Measurements from ENCODE around the gene RIN3. TPM values are rescaled to one million over a fixed set of nuclear protein-coding genes. Genes with fewer than 3 reads are reported as not detected.

RIN3 gene
- total and polyA plus RNA-seq, 4 donors, result 5.0 to 15.6 (median 9.0) TPM

GRCh38 chr14:92653162-92653651 lies 139.6 kb downstream of the RIN3 start (continued):
- TF ChIP-seq CTCF (IDR thresholded peaks at IDR 0.05; ENCODE audit: low read depth, low read length, missing input control), result no peak
- no peak for TF ChIP-seq JUND (IDR thresholded peaks at IDR 0.05)
- no peak for TF ChIP-seq GABPA (IDR thresholded peaks at IDR 0.05 in 1 of 2, conservative IDR thresholded peaks at IDR 0.05 in 1 of 2)
- no peak for TF ChIP-seq TAF1 (conservative IDR thresholded peaks at IDR 0.05)

GRCh38 chr14:92654239-92654901 lies 140.8 kb downstream of the RIN3 start:
- H3K27ac ChIP-seq (ENCODE audit: low read depth in 1 of 2, low read length in 2 of 2), result no peak overlapping the region
- H3K36me3 ChIP-seq (ENCODE audit: control insufficient read depth in 4 of 4, insufficient read depth in 3 of 4, low read depth in 1 of 4, low read length in 3 of 4), result peaks cover 0 to 44% (median 4%) of the 10 kb centered on the region in 4 donors
- H3K27me3 ChIP-seq (ENCODE audit: control insufficient read depth in 4 of 4, insufficient read depth in 4 of 4, low read length in 3 of 4), result no peaks in the 10 kb centered on the region
- no peak for DNase-seq (ENCODE audit: low spot score)
- H3K9ac ChIP-seq (ENCODE audit: low read depth in 1 of 2, low read length in 2 of 2), result no peak overlapping the region
- H3K9me3 ChIP-seq (ENCODE audit: control insufficient read depth in 4 of 4, low read length in 3 of 4), result no peaks in the 10 kb centered on the region
- no peak overlapping the region for H3K4me3 ChIP-seq (ENCODE audit: low read depth in 1 of 3, low read length in 3 of 3)
- peaks cover 0 to under 1% (median 0%) of the 10 kb centered on the region in 4 donors for H3K4me1 ChIP-seq (ENCODE audit: control insufficient read depth in 4 of 4, insufficient read depth in 4 of 4, low read length in 3 of 4)
- WGBS, result 90% methylated on average over 18 of the region's 18 CpGs
- no peak for TF ChIP-seq FOXA1 (IDR thresholded peaks at IDR 0.05)

- peaks cover 2 to 51% (median 2%) of the 10 kb centered on the region in 4 donors for H3K36me3 ChIP-seq (ENCODE audit: control insufficient read depth in 4 of 4, insufficient read depth in 3 of 4, low read depth in 1 of 4, low read length in 3 of 4)
- no peak overlapping the region for H3K4me3 ChIP-seq (ENCODE audit: low read depth in 1 of 3, low read length in 3 of 3)
- H3K27ac ChIP-seq (ENCODE audit: low read depth in 1 of 2, low read length in 2 of 2), result peak overlapping the region in 1 of 2 donors; percentile 5
- 80% methylated on average over 13 of the region's 13 CpGs for WGBS
- no peak for DNase-seq (ENCODE audit: low spot score)
- H3K9ac ChIP-seq (ENCODE audit: low read depth in 1 of 2, low read length in 2 of 2), result no peak overlapping the region
- TF ChIP-seq HNF4G (IDR thresholded peaks at IDR 0.05) (no peak), NR2F2 (IDR thresholded peaks at IDR 0.05) (peak; percentile 20)
- no peaks in the 10 kb centered on the region for H3K27me3 ChIP-seq (ENCODE audit: control insufficient read depth in 4 of 4, insufficient read depth in 4 of 4, low read length in 3 of 4)
- H3K9me3 ChIP-seq (ENCODE audit: control insufficient read depth in 4 of 4, low read length in 3 of 4), result no peaks in the 10 kb centered on the region
- H3K4me1 ChIP-seq (ENCODE audit: control insufficient read depth in 4 of 4, insufficient read depth in 4 of 4, low read length in 3 of 4), result peaks cover 0 to 3% (median 0%) of the 10 kb centered on the region in 4 donors
These were observed 142.0 kb downstream of the RIN3 start for GRCh38 chr14:92655419-92656201.

GRCh38 chr14:92656306-92657081 lies 142.9 kb downstream of the RIN3 start:
- Histone ChIP-seq H3K36me3 (ENCODE audit: control insufficient read depth in 4 of 4, insufficient read depth in 3 of 4, low read depth in 1 of 4, low read length in 3 of 4) (peaks cover 2 to 55% (median 7%) of the 10 kb centered on the region in 4 donors), H3K9ac (ENCODE audit: low read depth in 1 of 2, low read length in 2 of 2) (no peak overlapping the region), H3K9me3 (ENCODE audit: control insufficient read depth in 4 of 4, low read length in 3 of 4) (no peaks in the 10 kb centered on the region), H3K4me1 (ENCODE audit: control insufficient read depth in 4 of 4, insufficient read depth in 4 of 4, low read length in 3 of 4) (peaks cover 0 to 3% (median 0%) of the 10 kb centered on the region in 4 donors), H3K4me3 (ENCODE audit: low read depth in 1 of 3, low read length in 3 of 3) (no peak overlapping the region), H3K27me3 (ENCODE audit: control insufficient read depth in 4 of 4, insufficient read depth in 4 of 4, low read length in 3 of 4) (no peaks in the 10 kb centered on the region), H3K27ac (ENCODE audit: low read depth in 1 of 2, low read length in 2 of 2) (peak overlapping the region in 1 of 2 donors; percentile 33)
- no peak for DNase-seq (ENCODE audit: low spot score)
- 89% methylated on average over 8 of the region's 8 CpGs for WGBS
- TF ChIP-seq FOXA2 (IDR thresholded peaks at IDR 0.05) (no peak), NR2F2 (IDR thresholded peaks at IDR 0.05) (no peak), TAF1 (conservative IDR thresholded peaks at IDR 0.05) (no peak), JUND (IDR thresholded peaks at IDR 0.05) (no peak), MAX (IDR thresholded peaks at IDR 0.05) (no peak), GABPA (IDR thresholded peaks at IDR 0.05 in 1 of 2, conservative IDR thresholded peaks at IDR 0.05 in 1 of 2) (no peak), HNF4G (IDR thresholded peaks at IDR 0.05) (no peak), FOXA1 (IDR thresholded peaks at IDR 0.05) (no peak), EGR1 (IDR thresholded peaks at IDR 0.05; ENCODE audit: low read depth in 2 of 2) (no peak), RAD21 (IDR thresholded peaks at IDR 0.05) (no peak), HNF4A (conservative IDR thresholded peaks at IDR 0.05) (no peak), ATF3 (IDR thresholded peaks at IDR 0.05) (no peak), RXRA (IDR thresholded peaks at IDR 0.05) (no peak), SP1 (IDR thresholded peaks at IDR 0.05) (no peak)

Measured in liver (tissue), 9 donors.